Mesodermal cell (in vitro differentiated cells): ENCODE data around the gene TESK2.
A peak's percentile ranks its signal among the peaks of the same experiment; 100 is the strongest.

Source experiments
- H3K27ac ChIP-seq: 2 replicates; pipeline ENCODE4 v1.7.0; 2013; ENCODE audit warnings: mild to moderate bottlenecking, low read depth, low read length, moderate library complexity; ENCODE audit not compliant: severe bottlenecking
- H3K36me3 ChIP-seq: 2 replicates; pipeline ENCODE4 v1.7.1; 2013; ENCODE audit warnings: mild to moderate bottlenecking, low read length, moderate library complexity; ENCODE audit not compliant: control insufficient read depth, insufficient read depth
- H3K4me1 ChIP-seq: one replicate; pipeline ENCODE4 v1.7.1; 2013; ENCODE audit warnings: mild to moderate bottlenecking, low read length; ENCODE audit not compliant: insufficient read depth, control insufficient read depth, poor library complexity, severe bottlenecking
- H3K4me3 ChIP-seq: 2 replicates; pipeline ENCODE4 v1.7.0; 2013; ENCODE audit warnings: low read length, control low read depth, mild to moderate bottlenecking; ENCODE audit not compliant: insufficient read depth, poor library complexity, severe bottlenecking; ENCODE audit errors: extremely low read depth
- H3K9me3 ChIP-seq: 2 replicates; pipeline ENCODE4 v1.7.1; 2013; ENCODE audit warnings: mild to moderate bottlenecking, low read length, moderate library complexity; ENCODE audit not compliant: control insufficient read depth
- WGBS, 2 experiments: methylation state at CpG; one replicate each; pipeline ENCODE4 v1.1.5; 2013; ENCODE audit warnings: missing lambda C conversion rate in 2 of 2; ENCODE audit not compliant: insufficient coverage in 2 of 2; 5-methylcytosine and 5-hydroxymethylcytosine counted together

TESK2 gene

DNA sequence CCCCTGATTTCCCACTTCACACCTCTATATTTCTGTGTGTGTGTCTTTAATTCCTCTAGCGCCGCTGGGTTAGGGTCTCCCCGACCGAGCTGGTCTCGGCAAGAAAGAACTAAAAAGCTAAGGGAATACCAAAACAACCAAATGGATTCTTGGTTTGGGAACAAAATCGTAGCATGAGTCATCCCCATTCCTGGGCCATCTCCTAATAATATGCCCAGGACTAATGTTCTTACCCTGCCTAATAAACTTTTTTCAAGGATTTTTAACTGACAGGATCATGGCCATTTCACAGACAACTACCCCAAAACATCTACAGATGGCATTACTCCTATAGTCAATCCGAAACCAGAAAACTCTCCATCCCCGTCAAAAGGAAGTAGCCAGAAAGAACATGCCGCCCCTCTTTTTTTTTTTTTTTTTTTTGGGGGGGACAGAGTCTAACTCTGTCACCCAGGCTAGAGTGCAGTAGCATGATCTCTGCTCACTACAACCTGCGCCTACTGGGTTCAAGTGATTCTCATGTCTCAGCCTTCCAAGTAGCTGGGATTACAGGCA lies 168.4 kb downstream of the TESK2 start:
- 84 to 100% methylated on average over 4 to 5 of the region's 10 CpGs for WGBS, 2 experiments
- no peak overlapping the region for H3K4me3 ChIP-seq
- peaks cover 6% of the 10 kb centered on the region for H3K36me3 ChIP-seq
- H3K27ac ChIP-seq, result no peak overlapping the region
- H3K4me1 ChIP-seq, result no peaks in the 10 kb centered on the region
- H3K9me3 ChIP-seq, result peaks cover 3% of the 10 kb centered on the region

GRCh38 chr1:45321444-45321843 lies 169.5 kb downstream of the TESK2 start:
- Histone ChIP-seq H3K4me1 (no peaks in the 10 kb centered on the region), H3K9me3 (peaks cover 3% of the 10 kb centered on the region), H3K4me3 (no peak overlapping the region), H3K27ac (no peak overlapping the region), H3K36me3 (no peaks in the 10 kb centered on the region)
- WGBS, 2 experiments, result 84 to 88% methylated on average over 3 to 5 of the region's 5 CpGs

DNA sequence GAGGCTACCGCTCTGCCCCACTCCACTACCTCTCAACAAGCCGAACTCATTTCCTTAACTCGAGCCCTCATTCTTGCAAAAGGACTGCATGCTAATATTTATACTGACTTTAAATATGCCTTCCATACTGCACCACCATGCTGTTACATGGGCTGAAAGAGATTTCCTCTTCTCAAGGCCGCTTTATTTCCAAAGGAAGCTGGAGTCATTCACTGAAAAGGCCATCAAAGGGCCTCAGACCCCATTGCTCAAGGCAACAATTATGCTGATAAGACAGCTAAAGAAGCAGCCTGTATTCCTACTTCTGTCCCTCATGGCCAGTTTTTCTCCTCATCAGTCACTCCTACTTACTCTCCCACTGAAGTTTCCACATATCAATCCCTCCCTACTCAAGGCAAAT lies 171.2 kb downstream of the TESK2 start:
- 80 to 89% methylated on average over 1 to 3 of the region's 4 CpGs for WGBS, 2 experiments
- no peaks in the 10 kb centered on the region for H3K36me3 ChIP-seq

GRCh38 chr1:45317166-45317565 lies 173.8 kb downstream of the TESK2 start:
- Histone ChIP-seq H3K4me3 (no peak overlapping the region), H3K9me3 (peaks cover 4% of the 10 kb centered on the region), H3K36me3 (no peaks in the 10 kb centered on the region), H3K4me1 (no peaks in the 10 kb centered on the region), H3K27ac (no peak overlapping the region)
- WGBS, 2 experiments, result 60 to 79% methylated on average over 1 to 2 of the region's 4 CpGs

More for the DNA sequence above, 171.2 kb downstream of the TESK2 start:
- H3K9me3 ChIP-seq, result peaks cover 7% of the 10 kb centered on the region
- H3K4me1 ChIP-seq, result no peaks in the 10 kb centered on the region
- no peak overlapping the region for H3K4me3 ChIP-seq
- H3K27ac ChIP-seq, result peak overlapping the region; percentile 41

DNA sequence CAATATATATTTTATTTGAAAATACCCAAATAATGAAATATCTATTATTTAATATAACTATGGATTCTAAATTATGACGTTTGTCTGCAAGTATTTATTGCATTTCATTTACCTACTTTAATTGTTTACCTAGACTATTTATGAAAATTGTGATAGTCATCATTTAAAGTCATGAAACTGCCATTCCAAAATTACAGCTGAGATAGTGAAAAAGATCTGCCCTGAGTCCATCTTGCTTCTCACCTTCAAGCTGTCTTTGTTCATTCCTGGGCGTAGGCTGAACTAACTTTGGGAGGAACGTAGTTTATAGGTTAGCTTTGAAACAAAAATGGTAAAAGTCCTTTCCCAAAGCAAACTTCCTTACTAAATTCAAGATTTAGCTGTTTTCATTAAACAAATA lies 176.7 kb downstream of the TESK2 start:
- H3K36me3 ChIP-seq, result no peaks in the 10 kb centered on the region
- peaks cover 4% of the 10 kb centered on the region for H3K9me3 ChIP-seq
- H3K4me1 ChIP-seq, result no peaks in the 10 kb centered on the region
- H3K27ac ChIP-seq, result no peak overlapping the region
- no peak overlapping the region for H3K4me3 ChIP-seq
- no CpG with 5 or more reads among the region's 3 CpGs for WGBS, 2 experiments

GRCh38 chr1:45306905-45307304 lies 184.1 kb downstream of the TESK2 start:
- WGBS, 2 experiments, result no CpG with 5 or more reads among the region's 3 CpGs
- Histone ChIP-seq H3K4me3 (no peak overlapping the region), H3K36me3 (no peaks in the 10 kb centered on the region), H3K4me1 (no peaks in the 10 kb centered on the region), H3K9me3 (no peaks in the 10 kb centered on the region), H3K27ac (no peak overlapping the region)

- Histone ChIP-seq H3K4me1 (no peaks in the 10 kb centered on the region), H3K4me3 (no peak overlapping the region), H3K9me3 (no peaks in the 10 kb centered on the region), H3K36me3 (no peaks in the 10 kb centered on the region), H3K27ac (no peak overlapping the region)
- 56 to 58% methylated on average over 4 to 6 of the region's 8 CpGs for WGBS, 2 experiments
Observed at GRCh38 chr1:45306319-45306718, 184.6 kb downstream of the TESK2 start.

GRCh38 chr1:45305231-45305630 lies 185.7 kb downstream of the TESK2 start:
- no peaks in the 10 kb centered on the region for H3K36me3 ChIP-seq
- 93 to 94% methylated on average over 7 to 9 of the region's 10 CpGs for WGBS, 2 experiments
- H3K4me3 ChIP-seq, result no peak overlapping the region
- no peaks in the 10 kb centered on the region for H3K9me3 ChIP-seq
- H3K4me1 ChIP-seq, result no peaks in the 10 kb centered on the region
- no peak overlapping the region for H3K27ac ChIP-seq

- WGBS, 2 experiments, result 62 to 75% methylated on average over 7 to 10 of the region's 15 CpGs
- Histone ChIP-seq H3K4me3 (peak overlapping the region; percentile 53), H3K36me3 (no peaks in the 10 kb centered on the region), H3K9me3 (no peaks in the 10 kb centered on the region), H3K27ac (peak overlapping the region; percentile 84), H3K4me1 (no peaks in the 10 kb centered on the region)
Observed at GRCh38 chr1:45304311-45305081, 186.5 kb downstream of the TESK2 start.

GRCh38 chr1:45303520-45304310 lies 187.2 kb downstream of the TESK2 start:
- H3K36me3 ChIP-seq, result no peaks in the 10 kb centered on the region
- H3K27ac ChIP-seq, result peak overlapping the region; percentile 84
- no peaks in the 10 kb centered on the region for H3K4me1 ChIP-seq
- H3K4me3 ChIP-seq, result peak overlapping the region; percentile 53
- H3K9me3 ChIP-seq, result no peaks in the 10 kb centered on the region
- WGBS, 2 experiments, result 2% methylated on average over 61 to 62 of the region's 68 CpGs
